ENCODE data around the gene TJP1.

Gene TJP1

GRCh38 chr15:29651476-29652233, 170.6 kb downstream of the TJP1 start:
- no peak for DNase-seq

Data from CD4-positive, alpha-beta T cell treated with Interleukin-4 for 4 hours (primary cell).